SK-N-SH treated with all-trans-retinoic acid at 6 μM for 48 hours (cell line): ENCODE data around the gene EPN1.

Experiments
- ZC3H10 ChIP-seq: fragments of 250-450 bp; sonication (Bioruptor Pico); IDR thresholded peaks from 2 replicates; pipeline ENCODE4 v1.5.1; 2021; ENCODE audit warnings: mild to moderate bottlenecking, moderate library complexity
- ZNF8 ChIP-seq: fragments of 450-650 bp; formaldehyde crosslinking; IDR thresholded peaks from 2 replicates; pipeline ENCODE4 v1.5.0; 2020; ENCODE audit warnings: mild to moderate bottlenecking, moderate library complexity
- TF ChIP-seq, protein P1 (sequence below): fragments of 250-450 bp; sonication (Bioruptor Pico); IDR thresholded peaks from 2 replicates; pipeline ENCODE4 v1.5.1; 2021; ENCODE audit warnings: mild to moderate bottlenecking, moderate library complexity
- TF ChIP-seq, protein P2 (sequence below): fragments of 250-450 bp; sonication (Bioruptor Pico); IDR thresholded peaks from 2 replicates; pipeline ENCODE4 v1.5.1; 2020; ENCODE audit warnings: low read depth, mild to moderate bottlenecking, moderate library complexity

DNA sequence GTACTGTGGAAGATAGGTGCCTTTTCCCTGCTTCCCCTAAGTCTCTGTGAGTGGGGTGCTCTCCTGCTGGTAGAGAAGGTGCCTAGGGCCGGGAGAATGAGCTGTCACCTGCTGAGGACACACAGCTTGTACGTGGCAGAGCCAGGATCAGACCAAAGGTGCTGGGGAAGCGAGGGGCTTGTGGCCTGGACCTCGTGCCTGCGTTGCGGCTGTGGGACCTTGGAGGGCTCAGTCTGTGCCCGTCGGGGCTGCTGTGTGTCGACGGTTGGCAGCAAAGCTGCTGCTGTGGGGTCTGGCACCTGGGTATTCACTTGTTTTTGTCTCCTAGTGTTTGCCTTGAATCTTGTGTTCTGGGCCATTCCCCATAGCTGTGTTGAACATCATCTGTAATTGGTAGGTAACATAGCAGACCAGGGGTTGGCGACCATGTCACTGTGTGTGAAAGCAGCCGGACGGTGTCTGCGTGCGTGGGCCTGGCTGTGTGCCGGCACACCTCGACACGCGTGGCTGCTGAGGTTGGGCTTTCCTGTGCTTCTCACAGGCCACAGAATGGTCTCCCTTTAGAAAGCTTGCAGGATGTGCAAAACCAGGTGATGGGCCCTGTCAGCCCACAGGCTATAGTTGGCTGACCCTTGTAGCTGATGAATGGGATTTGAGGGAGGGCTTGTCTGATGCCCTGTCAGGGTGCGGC is 11.0 kb upstream of the EPN1 start:
- TF ChIP-seq ZNF8 (CRISPR knock-in tag): no peak
- no peak for TF ChIP-seq ZC3H10 (CRISPR knock-in tag)
- TF ChIP-seq, protein P1, sequence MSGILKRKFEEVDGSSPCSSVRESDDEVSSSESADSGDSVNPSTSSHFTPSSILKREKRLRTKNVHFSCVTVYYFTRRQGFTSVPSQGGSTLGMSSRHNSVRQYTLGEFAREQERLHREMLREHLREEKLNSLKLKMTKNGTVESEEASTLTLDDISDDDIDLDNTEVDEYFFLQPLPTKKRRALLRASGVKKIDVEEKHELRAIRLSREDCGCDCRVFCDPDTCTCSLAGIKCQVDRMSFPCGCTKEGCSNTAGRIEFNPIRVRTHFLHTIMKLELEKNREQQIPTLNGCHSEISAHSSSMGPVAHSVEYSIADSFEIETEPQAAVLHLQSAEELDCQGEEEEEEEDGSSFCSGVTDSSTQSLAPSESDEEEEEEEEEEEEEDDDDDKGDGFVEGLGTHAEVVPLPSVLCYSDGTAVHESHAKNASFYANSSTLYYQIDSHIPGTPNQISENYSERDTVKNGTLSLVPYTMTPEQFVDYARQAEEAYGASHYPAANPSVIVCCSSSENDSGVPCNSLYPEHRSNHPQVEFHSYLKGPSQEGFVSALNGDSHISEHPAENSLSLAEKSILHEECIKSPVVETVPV (CRISPR knock-in tag): no peak
- TF ChIP-seq, protein P2, sequence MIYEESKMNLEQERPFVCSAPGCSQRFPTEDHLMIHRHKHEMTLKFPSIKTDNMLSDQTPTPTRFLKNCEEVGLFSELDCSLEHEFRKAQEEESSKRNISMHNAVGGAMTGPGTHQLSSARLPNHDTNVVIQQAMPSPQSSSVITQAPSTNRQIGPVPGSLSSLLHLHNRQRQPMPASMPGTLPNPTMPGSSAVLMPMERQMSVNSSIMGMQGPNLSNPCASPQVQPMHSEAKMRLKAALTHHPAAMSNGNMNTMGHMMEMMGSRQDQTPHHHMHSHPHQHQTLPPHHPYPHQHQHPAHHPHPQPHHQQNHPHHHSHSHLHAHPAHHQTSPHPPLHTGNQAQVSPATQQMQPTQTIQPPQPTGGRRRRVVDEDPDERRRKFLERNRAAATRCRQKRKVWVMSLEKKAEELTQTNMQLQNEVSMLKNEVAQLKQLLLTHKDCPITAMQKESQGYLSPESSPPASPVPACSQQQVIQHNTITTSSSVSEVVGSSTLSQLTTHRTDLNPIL (CRISPR knock-in tag): no peak
